Measurements from ENCODE around the gene MAN2B2.
"Not testable (repeated sequence)": the region's sequence is repeated elsewhere in the genome, so short reads cannot be mapped to it uniquely, and the experiment has no call there.

MAN2B2 gene

GRCh38 chr4:6643141-6643847, 68.3 kb downstream of the MAN2B2 start:
- DNase-seq (ENCODE audit: low read depth), result no peak

- DNase-seq (ENCODE audit: low read depth), result no peak
Observed at GRCh38 chr4:6644792-6645530, 70.0 kb downstream of the MAN2B2 start.

GRCh38 chr4:6647169-6647568, 72.2 kb downstream of the MAN2B2 start:
- no peak for DNase-seq (ENCODE audit: low read depth)

GRCh38 chr4:6647582-6648230, 72.7 kb downstream of the MAN2B2 start:
- no peak for DNase-seq (ENCODE audit: low read depth)

- no peak for DNase-seq (ENCODE audit: low read depth)
Observed at GRCh38 chr4:6649216-6649615, 74.2 kb downstream of the MAN2B2 start.

- not testable (repeated sequence) for DNase-seq (ENCODE audit: low read depth)
Observed at GRCh38 chr4:6654211-6654610, 79.2 kb downstream of the MAN2B2 start.

- DNase-seq (ENCODE audit: low read depth), result not testable (repeated sequence)
Observed at GRCh38 chr4:6655291-6655690, 80.3 kb downstream of the MAN2B2 start.

- DNase-seq (ENCODE audit: low read depth), result no peak
Observed at GRCh38 chr4:6655924-6656323, 80.9 kb downstream of the MAN2B2 start.

- DNase-seq (ENCODE audit: low read depth), result no peak
Observed at GRCh38 chr4:6657242-6658208, 82.5 kb downstream of the MAN2B2 start.

- DNase-seq (ENCODE audit: low read depth), result no peak
Observed at GRCh38 chr4:6658209-6658595, 83.2 kb downstream of the MAN2B2 start.

- DNase-seq (ENCODE audit: low read depth), result peak; percentile 39
Observed at GRCh38 chr4:6658597-6659075, 83.6 kb downstream of the MAN2B2 start.

GRCh38 chr4:6659897-6660296, 84.9 kb downstream of the MAN2B2 start:
- no peak for DNase-seq (ENCODE audit: low read depth)

GRCh38 chr4:6660430-6660829, 85.4 kb downstream of the MAN2B2 start:
- no peak for DNase-seq (ENCODE audit: low read depth)

GRCh38 chr4:6662591-6662990, 87.6 kb downstream of the MAN2B2 start:
- DNase-seq (ENCODE audit: low read depth), result no peak

- no peak for DNase-seq (ENCODE audit: low read depth)
Observed at GRCh38 chr4:6663596-6664393, 88.8 kb downstream of the MAN2B2 start.

- no peak for DNase-seq (ENCODE audit: low read depth)
Observed at GRCh38 chr4:6665320-6665654, 90.3 kb downstream of the MAN2B2 start.

GRCh38 chr4:6668391-6668790, 93.4 kb downstream of the MAN2B2 start:
- DNase-seq (ENCODE audit: low read depth), result no peak

- no peak for DNase-seq (ENCODE audit: low read depth)
Observed at GRCh38 chr4:6671648-6672047, 96.7 kb downstream of the MAN2B2 start.

- DNase-seq (ENCODE audit: low read depth), result no peak
Observed at GRCh38 chr4:6672131-6672530, 97.1 kb downstream of the MAN2B2 start.

- not testable (repeated sequence) for DNase-seq (ENCODE audit: low read depth)
Observed at GRCh38 chr4:6672541-6673190, 97.7 kb downstream of the MAN2B2 start.
